GM21529 (cell line): Measurements from ENCODE around the gene RPS19BP1.
A peak's percentile ranks its signal among the peaks of the same experiment; 100 is the strongest.

Source experiments
- ATAC-seq: cut with Tn5 transposase; IDR thresholded peaks from one replicate; pipeline ENCODE4 v1.9.1; 2021; ENCODE audit not compliant: unreplicated experiment

Gene RPS19BP1, protein sequence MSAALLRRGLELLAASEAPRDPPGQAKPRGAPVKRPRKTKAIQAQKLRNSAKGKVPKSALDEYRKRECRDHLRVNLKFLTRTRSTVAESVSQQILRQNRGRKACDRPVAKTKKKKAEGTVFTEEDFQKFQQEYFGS

DNA sequence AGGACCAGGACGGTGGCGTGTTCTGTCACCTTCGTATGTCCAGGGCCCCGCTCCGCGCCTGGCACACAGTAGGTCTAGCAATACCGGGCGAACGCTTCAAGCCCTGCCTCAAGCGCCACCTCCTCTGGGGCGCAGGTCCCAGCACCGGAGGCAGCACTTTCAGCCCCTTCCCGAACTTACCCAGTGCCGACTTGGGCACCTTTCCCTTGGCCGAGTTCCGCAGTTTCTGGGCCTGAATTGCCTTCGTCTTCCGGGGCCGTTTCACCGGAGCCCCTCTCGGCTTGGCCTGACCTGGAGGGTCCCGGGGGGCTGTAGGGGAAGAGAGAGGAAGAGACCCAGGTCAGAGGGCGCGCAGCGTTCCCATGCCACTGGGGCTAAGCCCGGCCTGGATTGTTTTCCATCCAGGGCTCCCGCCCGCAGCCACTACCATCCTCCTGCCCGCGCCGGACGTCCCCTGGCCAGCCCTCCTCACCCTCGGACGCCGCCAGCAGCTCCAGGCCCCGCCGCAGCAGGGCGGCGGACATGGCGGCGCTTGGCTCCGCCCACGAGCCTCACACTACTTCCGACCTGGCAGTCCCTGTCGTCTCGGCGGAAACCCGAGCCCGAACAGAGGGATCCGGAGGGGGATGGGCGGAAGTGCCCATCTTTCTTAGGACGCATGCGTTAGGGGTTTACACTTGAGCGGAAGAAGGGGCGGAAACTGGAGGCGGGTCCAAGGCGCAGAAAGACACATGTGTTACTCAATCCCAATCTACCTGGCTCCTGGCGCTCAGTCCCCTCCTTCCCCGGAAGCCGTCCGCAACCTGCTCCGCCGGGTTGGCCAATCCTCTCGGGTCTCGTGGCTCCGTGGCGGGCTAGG lies at the start of gene RPS19BP1:
TSS of gene RPS19BP1 (minus strand) at position 534 of the 859 bp plus-strand sequence. CDS start at position 524, 10 bp downstream.
- peak; percentile 61 for ATAC-seq

DNA sequence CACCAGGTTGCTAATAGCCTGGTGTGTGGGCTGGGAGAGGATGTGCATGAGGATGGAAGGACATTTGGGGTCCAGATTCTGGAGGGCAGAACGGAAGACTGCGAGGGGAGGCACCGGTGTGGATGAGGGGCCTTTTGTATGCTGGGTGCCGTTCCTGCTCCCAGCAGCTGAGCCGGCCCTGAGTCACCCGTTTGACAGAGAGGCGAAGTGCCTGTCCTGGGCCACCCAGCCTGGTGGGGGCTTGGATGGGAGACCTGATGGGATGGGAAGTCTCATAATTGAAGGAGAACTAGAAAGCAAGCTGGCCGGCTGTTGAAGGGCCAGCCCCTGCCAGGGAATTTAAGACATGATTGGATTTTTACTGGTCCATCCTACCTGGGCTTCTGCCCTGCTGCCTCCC lies 48.8 kb upstream of the RPS19BP1 start:
- no peak for ATAC-seq

DNA sequence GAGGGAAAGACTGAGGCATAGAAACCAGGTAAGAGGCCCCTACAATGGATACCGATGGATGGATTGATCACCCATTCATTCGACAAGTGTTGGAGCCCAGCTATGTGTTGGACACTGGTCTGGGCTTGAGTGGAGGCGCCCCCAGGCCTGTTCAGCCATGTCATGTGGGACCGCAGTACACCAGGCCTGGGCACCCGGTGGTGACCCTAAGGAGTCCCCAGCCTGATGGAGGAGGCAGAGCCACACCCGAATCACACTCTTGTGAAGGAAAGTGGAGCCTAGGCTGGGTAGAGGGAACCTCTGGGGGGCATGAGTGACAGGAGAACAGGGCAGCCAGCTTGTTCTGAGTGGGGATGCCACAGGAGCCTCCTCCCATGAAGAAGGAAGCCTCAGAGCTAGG lies 48.2 kb upstream of the RPS19BP1 start:
- ATAC-seq: no peak

DNA sequence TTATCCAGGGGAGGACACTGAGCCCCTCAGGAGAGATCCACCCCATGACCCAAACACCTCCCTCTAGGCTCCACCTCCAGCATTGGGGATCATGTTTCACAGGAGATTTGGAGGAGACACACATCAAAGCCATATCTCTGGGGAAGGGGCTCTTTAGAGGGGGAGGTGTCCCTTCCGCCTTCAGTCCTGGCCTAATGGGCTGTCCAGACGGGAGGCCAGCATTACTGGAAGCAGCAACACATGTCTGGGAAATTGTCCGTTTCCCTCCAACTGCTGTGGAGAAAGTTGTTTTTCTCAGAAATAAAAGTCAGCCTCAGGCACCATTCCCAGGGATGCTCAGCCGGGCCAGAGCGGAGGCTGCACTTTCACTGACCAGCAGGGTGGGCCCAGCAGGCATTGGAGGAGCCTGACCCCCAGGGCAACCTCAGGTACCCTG lies 47.5 kb upstream of the RPS19BP1 start:
- ATAC-seq: no peak

DNA sequence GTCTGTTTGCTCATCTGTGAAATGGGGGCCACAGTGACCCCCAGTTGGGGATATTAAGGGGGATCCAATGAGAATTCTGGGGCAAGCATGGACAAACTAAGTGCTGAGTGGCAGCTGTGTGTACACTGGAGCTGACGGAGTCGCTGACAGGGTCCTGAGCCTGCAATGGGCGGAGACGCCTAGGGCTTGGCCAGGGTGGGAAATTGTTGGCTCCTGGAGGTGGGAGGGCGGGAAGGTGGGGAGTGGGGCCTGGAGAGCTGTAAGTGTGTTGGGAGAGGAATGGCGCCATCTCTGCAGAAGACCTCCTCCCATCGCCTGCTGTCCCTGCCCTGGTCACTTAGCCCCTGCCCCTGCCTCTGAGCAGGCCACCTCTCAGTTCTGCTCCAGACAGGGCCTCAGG lies 45.4 kb upstream of the RPS19BP1 start:
- ATAC-seq: no peak

DNA sequence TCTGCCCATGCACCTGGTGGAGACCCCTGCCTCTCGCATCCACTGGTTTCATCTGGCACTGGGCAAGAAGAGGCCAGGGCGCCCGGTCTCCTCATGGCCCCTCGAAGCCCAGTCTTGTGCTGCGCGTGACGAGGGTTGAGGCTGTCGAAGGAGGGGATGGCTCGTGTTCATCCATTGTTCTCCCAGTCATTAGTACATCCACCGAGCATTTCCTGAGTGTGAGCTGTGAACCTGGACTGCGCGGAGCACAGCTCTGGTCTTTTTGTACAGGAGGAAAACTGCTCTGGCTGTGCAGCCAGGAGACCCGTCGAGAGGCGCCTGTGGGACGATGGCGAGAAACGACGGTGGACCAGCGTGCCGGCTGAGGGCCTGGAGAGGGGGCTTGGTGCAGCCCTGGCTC lies 44.8 kb upstream of the RPS19BP1 start:
- no peak for ATAC-seq

DNA sequence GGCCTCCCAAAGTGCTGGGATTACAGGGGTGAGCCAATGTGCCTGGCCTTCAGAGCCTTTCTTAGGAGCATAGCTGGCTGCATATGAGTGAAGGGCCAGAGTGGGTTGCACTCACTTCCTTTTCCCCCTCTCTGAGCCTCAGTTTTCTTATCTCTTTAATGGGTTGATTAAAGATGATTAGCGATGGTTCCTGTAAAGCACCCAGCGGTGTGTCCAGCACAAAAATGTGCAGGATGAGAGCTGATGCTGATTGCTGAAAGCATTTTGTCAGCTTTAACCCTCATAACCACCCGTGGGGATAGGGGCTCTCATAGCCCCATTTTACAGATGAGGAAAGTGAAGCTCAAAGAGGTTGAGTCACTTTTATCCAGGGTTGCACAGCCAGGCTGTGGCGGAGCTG lies 43.5 kb upstream of the RPS19BP1 start:
- ATAC-seq: no peak

DNA sequence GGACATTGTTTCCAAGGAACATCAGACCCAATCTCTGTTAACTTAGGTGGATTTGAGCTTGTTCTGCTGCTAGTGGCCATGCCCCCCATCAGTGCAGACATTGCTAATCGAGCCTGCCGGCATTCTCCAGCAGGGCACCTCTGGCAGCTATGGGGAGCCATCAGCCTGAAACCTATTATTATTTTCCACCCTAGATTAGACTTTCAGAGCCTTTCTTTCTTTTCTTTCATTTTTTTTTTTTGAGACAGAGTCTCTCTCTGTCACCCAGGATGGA lies 42.9 kb upstream of the RPS19BP1 start:
- ATAC-seq: no peak

DNA sequence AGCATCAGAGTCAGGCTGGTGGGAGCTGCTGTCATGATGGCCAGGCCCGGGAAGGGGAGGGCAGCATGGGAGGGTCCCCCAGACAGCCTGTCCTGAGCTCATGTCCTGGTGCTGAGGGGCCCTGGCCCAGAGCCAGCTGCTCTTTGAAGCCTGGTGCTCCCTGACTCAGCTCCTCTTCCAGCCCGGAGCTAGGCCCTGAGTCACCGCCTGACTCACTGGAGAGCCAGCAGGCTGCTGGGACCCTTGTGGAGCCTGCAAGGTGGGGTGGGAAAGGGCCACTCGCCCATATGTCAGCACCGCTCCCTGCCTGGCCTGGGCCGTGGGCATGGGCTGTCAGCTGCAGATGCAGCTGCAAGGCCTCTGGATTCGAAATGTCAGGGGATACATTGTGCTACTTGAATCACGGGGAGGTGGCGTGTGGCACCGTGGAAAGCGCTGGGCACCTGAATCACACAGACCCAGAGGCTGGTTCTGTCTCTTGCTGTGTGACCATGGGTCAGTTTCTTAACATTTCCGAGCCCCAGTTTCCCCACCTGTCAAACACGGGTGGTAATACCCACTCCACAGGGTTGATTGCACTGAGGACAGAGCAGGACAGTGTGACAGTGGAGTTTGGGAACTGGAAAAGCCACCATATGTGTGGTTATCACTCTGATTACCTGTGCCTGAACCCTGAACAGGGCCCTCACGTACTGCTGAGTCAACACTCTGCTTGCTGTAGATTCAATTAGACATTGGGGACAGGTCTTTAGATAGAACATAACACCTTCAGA lies 42.4 kb upstream of the RPS19BP1 start:
- no peak for ATAC-seq

DNA sequence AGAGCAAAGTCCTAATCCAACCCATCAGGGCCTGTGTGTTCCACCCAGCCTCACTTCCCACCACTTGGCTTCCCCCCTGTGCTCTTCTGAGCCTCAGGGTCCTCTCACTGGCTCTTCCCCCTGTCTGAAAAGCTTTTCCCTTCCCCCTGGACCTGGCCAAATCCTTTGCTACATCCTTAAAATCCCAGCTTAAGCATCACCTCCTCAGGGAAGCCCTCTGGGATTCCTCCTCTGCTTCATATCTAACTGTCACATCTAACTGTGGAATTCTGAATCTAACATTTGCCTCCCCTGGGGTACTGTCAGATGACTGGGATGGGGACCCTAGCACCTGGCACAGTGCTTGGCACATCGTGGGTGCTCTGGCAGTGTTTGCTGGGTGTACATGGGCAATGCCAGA lies 39.0 kb upstream of the RPS19BP1 start:
- ATAC-seq: no peak

DNA sequence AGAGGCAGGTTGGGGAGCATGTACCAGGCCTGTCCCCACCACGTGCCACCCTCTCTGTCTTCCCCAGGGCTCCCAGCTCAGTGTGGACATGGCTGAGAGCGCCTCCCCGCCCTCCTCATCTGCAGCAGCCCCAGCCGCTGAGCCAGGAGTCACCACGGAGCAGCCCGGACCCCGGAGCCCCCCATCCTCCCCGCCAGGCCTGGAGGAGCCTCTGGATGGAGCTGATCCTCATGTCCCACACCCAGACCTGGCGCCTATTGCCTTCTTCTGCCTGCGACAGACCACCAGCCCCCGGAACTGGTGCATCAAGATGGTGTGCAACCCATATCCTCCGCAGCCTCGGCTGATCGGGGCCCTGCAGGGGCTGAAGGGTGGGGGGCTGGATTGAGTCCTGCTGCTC lies 38.1 kb upstream of the RPS19BP1 start, which contains the start of gene CACNA1I:
TSS of gene CACNA1I (plus strand) at position 89 of the 400 bp plus-strand sequence. CDS start at position 89, 0 bp downstream.
- ATAC-seq: no peak

DNA sequence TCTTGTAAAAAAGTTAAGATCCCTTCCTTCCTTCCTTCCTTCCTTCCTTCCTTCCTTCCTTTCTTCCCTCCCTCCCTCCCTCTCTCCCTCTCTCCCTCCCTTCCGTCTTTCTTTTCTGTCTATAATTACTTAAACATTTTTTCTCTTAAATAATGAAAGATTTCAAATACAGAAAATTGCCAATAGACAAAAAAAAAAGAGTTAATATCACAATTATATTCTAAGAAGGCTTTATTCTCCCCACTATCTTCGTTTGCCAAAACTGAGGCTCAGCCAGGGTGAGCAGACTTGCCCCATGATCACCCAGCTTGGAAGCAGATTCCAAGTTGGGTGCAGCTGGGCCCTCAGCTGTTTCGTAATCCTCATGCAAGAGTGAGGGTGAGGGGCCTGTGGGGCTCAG lies 37.7 kb upstream of the RPS19BP1 start:
- no peak for ATAC-seq

DNA sequence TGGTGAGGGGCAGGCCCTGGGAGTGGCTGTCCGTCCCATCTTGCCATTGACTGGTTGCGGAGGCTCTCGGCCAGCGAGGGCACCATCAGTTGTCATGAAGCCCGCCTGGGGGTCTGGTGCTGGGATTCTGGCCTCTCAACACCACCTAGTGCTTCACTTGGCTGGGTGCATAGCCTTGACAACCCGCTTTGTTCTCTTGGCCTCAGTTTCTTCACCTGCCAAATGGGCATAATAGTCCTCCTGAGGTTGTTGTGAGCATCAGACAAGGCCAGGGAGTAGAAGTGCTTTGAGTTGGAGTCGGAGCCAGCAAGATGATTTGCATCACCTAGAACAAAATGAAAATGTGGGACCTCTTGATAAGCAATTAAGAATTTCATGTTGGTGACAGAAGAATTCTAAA lies 36.5 kb upstream of the RPS19BP1 start:
- ATAC-seq: no peak

DNA sequence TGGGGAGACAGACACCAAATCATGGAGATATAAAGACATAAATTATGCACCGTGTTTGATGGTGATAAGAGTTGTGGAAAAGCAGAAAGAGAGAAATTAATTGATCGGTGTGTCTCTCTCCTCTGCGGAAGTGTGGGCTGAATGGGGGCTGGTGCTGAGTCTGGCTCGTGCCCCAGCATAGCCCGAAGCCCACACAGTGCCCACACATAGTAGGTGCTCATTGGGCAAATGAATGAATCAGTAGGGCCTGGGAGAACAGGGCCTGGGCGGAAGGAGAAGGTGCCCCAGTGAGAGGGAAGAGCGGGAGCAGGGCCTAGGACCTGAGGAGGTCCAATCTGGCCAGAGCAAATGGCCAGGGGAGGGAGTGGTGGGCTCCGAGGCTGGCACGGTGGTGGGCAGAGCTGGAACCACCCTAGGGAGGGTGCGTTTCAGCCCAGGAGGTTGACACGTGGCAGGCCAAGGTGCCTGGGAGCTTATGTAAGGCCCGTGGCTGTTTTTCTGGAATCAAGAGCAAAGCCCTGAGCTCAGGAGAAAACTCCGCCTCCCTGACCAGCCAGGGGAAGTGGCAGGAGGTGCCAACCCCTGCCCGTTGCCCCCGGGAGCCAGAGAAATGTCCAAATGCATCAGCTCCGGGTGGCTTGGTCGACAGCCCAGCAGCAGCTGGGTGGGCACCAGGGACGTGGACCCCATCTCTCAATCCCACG lies 35.9 kb upstream of the RPS19BP1 start:
- no peak for ATAC-seq

DNA sequence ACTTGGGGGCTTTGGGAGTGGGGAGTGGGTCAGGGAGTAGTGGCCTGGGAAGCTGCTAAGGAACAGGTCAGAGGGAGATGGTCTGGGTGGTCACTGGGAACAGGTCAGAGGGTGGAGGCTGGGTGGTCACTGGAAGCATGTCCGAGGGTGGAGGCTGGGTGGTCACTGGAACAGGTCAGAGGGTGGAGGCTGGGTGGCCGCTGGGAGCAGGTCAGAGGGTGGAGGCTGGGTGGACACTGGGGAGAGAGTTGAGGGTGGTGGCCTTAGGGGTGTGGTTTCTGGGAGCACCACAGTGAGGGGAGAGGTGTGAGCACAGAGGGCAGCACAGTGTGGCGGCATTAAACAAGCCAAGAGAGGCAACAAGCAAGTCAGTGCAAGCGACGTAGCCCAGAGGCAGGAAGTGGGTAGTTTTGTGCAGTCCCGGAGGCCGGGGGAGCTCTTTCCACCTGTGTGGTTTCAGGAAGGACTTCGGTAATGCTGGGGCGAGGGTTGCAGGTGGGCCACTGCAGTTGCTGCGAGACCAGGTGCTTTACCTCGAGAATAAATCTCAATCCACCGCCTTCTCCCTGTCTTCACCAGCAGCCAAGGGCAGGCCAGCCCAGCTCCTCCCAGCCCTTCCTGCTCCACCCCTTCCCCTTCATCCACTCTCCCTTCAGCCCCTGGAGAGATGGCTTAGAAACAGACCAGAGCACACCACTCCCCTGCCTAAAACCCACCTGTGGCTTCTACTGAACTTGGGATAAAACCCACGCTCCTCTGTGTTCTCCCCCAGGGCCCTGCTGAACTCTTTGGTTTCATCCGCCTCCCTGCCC lies 34.8 kb upstream of the RPS19BP1 start:
- ATAC-seq: no peak

DNA sequence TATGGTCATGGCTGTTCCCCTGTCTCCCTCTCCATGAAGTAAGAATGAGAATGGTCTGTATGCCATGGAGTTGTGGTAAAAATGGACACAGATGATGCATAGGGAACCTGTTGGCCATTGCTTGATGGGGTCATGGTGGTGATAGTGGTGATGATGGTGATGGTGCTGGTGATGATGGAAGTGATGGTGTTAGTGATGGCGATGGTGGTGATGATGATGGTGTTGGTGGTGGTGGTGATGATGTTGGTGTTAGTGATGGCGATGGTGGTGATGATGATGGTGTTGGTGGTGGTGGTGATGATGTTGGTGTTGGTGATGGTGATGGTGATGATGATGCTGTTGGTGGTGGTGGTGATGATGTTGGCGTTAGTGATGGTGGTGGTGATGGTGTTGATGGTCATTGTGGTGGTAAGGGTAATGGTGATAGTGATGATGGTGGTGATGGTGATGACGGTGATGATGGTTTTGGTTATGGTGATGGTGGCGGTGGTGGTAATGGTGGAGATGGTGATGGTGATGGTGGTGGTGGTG lies 32.9 kb upstream of the RPS19BP1 start:
- no peak for ATAC-seq

DNA sequence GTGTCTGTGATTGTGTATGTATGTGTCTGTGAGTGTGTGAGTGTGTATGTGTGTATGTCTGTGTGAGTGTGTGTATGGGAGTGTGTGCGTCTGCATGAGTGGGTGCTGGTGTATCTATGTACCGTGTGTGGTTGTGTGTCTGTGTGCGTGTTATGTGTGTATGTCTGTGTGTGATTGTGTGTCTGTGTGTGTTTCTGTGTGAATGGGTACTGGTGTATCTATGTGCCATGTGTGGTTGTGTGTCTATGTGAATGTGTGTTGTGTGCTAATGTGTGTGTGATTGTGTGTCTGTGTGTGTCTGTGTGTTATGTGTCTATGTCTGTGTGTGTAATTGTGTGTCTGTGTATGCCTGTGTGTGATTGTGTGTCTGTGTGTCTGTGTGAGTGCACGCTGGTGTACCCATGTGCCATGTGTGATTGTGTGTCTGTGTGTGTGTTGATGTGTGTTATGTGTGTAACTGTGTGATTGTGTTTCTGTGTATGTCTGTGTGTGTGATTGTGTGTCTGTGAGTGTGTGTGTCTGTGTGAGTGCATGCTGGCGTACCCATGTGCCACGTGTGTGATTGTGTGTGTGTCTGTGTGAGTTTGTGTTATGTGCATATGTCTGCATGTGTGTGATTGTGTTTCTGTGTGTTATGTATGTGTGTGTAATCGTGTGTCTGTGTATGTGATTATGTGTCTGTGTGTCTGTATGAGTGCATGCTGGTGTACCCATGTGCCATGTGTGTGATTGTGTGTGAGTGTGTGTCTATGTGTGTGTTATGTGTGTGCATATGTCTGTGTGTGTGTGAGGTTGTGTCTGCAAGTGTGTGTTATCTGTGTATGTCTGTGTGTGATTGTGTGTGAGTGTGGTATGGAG lies 31.3 kb upstream of the RPS19BP1 start:
- no peak for ATAC-seq

DNA sequence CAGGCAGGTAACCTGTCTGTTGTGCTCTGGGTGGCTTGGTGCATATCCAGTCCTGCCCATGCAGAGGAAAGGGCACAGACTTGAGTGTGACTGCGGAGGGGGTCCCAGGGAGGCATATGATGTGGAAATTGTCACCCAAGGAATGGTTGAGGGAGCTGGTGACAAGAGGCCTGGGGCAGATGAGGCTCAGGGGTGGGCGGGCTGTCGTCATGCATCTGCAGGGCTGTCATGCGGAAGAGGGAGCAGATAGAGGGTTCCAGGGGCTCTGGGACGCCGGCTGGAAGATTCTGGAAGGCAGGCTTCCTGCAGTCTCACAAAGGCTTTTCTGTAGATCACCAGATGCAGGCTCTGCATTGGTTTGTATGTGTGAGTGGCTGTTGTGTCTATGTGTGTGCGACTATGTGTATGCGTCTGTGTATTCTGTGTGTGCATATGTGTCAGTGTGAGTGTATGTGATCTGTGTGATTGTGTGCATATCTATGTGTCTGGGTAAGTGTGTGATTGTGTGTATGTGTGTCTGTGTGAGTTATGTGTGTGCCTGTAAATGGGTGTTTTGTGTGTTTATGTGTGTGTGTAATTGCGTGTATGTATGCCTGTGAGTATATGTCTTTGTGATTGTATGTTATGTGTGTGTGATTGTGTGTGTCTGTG lies 30.4 kb upstream of the RPS19BP1 start:
- no peak for ATAC-seq

DNA sequence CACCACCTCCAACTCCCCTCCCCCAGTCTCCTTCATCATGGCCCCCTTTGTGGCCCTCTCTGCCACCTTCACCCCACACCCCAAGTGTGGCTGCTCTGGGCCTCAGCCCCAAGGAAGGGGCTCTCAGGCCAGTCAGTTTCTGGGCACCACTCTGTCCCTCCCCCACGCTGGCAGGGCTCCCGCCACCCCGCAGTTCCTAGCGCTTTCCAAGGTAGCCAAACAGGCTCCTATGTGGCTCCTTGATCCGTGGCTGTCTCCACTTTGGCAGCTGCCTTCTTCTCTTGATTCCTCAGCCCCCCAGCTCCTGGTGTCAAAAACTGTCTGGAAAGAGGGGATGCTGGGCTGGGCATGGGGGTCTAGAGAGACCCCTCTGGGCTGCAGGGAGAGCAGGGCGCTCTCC lies 27.6 kb upstream of the RPS19BP1 start:
- ATAC-seq: no peak
